Measurements from ENCODE around the gene P2RY6.

DNA sequence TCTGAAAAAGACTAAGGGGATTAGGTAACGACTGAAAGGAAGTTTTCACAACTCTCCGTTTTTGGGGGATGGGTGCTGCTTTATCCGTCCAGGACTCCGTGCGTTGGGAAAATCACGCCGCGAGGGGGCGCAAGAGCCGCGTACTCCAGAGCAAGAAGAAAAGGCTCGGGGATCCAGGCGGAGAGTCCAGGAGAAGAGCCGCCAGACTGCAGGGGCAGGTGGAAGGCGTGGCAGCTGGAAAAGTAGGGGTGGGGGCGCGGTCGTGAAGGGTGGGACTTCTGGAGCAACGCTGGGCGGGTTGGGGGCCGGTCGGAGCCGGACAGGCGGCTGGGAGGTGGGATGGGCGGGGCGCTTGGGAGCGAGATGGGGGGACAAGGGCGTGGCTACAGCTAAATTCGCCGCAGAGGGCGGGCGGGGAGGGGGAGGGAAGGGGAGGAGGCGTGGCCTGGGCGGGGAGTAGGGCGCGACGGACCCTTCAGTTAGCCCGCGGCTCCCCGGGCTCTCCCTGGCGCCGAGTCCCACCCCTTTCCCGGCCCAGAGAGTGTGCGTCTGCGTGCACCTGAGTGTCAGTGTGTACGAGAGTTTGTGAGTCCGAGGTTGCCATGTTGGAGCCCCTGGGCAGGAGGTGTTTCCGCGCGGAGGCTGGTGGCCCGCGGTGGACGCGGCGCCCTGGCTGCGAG, 35.3 kb downstream of the P2RY6 start:
- no peak for TF ChIP-seq POLR2AphosphoS5 (IDR thresholded peaks at IDR 0.05; ENCODE audit: low read depth, low read length)
- no peak for TF ChIP-seq POLR2A (IDR thresholded peaks at IDR 0.05; ENCODE audit: low read depth, low read length)
- no peak for TF ChIP-seq POU2F2 (IDR thresholded peaks at IDR 0.05; ENCODE audit: low read depth, low read length)
